Measurements from ENCODE around the gene GLIPR2.
"Not testable (repeated sequence)": the region's sequence is repeated elsewhere in the genome, so short reads cannot be mapped to it uniquely, and the experiment has no call there.

The GLIPR2 gene

DNA sequence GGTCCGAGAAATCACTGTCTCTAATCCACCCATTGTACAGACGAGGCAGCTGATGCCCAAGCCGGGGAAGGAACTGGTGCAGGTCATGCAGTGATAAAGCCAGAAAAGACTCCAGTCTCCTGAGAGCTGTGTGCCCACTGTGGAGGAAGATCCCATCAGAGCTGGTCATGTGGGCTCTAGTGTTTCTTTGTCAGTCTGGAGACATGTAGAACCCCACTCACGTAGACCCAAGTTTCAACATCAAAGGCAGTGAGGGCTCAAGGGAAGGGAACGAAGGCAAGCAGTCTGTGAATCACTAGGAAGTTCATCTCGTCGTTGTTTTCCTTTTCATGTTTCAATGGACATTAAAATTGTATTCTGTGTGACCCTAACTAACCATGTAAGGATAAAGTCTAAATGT, 14.6 kb upstream of the GLIPR2 start:
- in situ Hi-C loops (cut with HindIII; ENCODE audit: low sequenced_read_pairs): no loop called here

DNA sequence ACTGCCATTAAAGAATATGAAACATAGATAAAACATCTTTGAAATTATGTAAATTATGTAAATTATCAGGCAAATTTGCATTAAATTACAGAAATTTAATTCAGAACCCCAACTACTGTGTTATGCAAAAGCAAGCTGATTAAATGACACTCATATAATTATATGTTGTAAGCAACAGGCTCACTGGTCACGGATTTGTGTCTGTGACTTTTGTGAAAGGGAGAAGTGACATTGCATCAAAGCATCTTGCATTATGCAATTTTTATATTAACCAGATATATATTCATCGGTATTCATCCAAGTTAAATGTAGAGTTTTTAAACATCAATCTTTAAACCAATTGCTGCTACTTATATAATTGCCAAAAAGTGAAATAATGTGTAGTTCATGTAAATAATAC, 13.0 kb upstream of the GLIPR2 start:
- in situ Hi-C loops (cut with HindIII; ENCODE audit: low sequenced_read_pairs): no loop called here

DNA sequence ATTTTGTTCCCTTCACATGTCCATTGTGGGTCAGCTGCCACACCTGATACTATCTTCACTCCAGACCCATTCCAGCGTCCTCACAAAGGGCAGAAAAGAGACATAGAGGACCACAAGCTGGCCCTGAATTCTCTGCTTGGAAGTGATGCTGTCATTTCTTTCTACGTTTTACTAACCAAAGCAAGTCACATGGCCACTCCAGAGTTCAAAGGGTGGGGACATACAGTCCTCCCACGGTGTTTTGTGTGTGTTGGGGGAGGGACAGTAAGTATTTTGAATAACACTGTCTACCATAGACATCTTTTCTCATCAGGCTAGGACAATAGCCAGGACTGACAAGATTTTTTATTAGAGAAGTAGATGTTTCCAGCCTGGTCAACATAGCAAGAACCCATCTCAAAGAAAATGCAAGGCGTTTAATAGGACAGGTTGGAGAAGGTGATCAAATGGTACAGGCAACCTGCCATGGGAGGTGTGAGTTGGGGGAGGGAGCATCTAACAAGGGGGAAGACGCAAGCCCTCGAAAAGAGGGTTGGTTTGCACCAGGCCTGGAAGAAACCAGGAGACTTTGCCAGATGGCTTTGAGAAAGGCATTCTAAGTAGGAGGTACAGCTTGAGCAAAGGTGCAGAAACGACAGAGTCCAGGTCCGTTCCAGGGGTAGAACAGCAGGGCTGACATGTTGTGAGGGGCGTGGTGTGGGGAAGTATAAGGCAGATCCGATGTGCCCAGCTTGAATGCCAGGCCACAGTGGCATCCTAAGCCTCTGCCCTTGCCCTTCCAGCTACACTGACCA, 11.3 kb upstream of the GLIPR2 start:
- in situ Hi-C loops (cut with HindIII; ENCODE audit: low sequenced_read_pairs): no loop called here

DNA sequence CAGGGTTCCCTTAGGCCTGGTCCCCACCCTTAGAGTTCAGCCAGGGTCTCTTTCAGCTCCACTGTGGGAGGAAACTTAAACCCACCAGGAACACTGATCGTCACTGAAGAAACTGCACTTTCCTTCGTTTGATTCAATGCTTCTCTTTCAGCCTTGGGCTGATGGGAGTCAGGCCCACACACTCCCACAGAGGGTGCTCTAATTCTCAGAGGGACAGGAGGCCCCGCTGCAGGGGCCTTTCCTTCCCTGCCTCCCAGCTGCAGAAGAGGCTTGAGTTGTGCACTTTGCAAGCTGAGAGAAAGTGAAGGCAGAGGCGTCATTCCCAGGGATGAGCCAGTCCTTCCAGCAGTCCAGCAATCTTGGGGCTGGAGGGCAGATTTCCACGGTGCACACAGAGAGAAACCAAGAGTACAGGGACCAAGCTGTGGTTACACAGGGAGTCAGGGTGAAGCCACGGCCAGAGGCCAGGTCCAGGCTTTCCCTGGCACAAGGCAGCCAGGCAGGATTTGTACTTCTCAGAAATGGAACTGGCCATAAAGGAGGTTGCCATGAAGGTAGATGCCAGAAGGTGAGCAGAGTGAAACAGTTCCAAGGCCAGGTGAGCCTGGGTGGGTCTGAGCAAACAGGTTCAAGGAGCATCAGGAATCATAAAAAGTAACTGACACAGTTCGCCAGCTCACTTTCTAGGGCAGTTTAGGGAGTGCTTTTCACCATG, 10.4 kb upstream of the GLIPR2 start:
- in situ Hi-C loops (cut with HindIII; ENCODE audit: low sequenced_read_pairs): no loop called here

DNA sequence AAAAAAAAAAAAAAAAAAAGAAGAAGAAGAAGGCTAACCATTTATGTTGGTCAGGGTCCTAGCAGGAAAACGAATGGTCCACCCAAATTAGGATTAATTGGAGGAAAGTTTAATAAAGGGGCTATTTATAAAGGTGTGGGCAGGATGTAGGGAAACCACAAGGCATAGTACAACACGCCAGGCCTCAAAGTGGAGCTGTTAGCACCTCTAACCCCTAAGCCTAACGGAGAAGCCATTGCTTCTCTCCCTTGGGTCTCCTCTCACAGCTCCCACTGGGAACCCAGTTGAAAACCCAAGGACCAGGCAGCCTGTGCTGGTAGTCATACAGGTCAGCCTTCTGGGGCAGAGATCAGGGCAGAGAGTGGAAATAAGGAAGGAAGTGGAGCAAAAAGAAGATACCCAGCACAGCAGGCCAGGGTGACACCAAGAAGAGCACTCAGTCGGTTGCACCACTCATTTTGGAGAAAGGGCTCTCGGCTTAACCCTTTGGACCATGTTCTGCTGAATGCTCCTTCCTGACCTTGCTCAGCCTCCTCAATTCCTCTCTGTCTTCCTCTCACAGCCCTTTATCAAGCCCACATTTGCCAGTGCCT, 8.8 kb upstream of the GLIPR2 start:
- in situ Hi-C loops (cut with HindIII; ENCODE audit: low sequenced_read_pairs): no loop called here

DNA sequence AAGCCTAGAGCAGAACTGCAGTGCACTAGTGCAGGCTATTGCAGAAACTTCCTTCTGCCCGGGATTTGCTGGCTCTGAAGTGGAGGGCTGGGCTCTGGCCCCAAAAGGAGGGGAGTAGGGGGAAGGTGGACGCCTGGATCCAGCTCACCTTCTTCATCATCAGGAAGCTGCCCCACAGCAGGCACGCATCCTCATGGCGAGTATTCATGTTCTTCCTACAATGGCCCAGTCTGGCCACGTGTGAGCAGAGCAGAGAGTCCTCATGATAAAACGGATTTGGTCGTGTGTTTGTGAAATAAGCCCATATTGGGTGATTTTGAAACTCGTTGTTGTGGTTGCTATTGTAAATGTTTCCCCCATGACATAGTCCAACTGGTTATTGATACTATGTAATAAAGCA, 8.2 kb upstream of the GLIPR2 start:
- in situ Hi-C loops (cut with HindIII; ENCODE audit: low sequenced_read_pairs): no loop called here

DNA sequence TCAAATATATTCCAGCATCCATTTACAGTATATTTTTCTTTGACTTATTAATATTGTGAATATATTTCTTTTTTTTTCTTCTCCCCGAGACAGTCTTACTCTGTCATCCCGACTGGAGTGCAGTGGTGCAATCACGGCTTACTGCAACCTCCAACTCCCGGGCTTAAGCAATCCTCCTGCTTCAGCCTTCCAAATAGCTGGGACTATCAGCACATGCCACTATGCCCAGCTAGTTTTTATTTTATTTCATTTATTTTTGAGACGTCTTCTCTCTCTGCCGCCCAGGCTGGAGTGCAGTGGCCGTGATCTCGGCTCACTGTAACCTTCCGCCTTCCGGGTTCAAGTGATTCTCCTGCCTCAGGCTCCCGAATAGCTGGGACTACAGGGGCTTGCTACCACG, 7.4 kb upstream of the GLIPR2 start:
- in situ Hi-C loops (cut with HindIII; ENCODE audit: low sequenced_read_pairs): no loop called here

DNA sequence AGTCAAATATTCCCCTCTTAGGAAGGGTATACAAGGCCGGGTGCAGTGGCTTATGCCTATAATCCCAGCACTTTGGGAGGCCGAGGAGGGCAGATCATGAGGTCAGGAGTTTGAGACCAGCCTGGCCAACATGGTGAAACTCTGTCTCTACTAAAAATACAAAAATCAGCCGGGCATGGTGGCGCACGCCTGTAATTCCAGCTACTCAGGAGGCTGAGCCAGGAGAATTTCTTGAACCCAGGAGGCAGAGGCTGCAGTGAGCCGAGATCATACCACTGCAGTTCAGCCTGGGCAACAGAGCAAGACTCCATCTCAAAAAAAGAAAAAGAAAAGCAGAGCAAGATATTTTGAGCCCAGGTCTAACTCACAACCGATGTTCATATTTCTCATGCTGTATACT, 4.9 kb upstream of the GLIPR2 start:
- in situ Hi-C loops (cut with HindIII; ENCODE audit: low sequenced_read_pairs): not testable (repeated sequence)

DNA sequence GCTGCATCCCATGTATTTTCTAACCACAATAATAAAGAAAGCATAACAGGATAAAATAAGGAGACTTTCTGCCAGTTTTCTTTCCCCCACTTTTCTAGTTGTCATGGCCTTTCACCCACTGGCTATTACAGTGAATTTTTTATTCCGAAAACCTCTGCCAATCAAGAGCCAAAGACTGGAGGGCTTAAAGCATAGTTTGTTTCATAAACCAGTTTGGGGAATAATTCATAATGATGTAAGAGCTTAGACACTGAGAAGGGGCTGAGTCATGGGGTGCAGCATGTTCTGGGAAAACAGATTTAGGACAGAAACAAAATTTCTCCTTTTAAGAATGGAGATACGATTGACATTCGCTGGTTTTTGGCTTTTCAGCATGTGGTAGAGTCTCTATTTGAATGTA, 4.4 kb upstream of the GLIPR2 start:
- in situ Hi-C loops (cut with HindIII; ENCODE audit: low sequenced_read_pairs): no loop called here

DNA sequence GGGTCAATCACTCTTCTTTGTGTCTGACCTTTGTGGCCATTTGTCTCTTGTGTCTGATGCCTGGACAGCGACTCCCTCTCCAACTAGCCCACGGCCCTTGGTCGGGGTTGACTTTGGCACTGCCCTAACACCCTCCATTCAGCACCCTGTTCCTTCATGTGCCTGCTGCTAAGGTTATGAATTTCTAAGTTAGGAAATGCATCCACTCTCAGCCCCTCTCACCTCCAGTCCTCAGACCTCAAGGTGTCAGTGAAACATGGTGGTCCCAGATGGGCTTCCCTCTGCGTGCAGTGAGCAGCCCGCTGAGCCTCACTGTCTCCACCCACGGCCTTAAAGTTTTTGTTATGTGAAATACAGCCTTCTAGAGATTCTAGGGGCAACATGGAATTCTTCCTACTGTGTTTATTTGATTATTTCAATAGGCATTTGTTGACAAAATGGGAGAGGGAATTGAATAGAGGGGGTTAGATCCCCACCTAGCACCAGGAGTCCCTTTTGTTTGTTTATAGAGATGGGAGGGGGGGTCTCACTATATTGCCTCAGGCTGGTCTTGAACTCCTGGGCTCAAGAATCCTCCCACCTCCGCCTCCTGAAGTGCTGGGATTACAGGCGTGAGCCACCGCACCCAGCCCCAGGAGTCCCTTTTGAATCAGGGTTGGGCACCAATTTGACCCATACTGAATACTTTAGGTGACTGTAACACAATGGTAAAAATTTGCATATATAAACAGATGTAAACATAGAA, 1.6 kb upstream of the GLIPR2 start:
- in situ Hi-C loops (cut with HindIII; ENCODE audit: low sequenced_read_pairs): no loop called here

DNA sequence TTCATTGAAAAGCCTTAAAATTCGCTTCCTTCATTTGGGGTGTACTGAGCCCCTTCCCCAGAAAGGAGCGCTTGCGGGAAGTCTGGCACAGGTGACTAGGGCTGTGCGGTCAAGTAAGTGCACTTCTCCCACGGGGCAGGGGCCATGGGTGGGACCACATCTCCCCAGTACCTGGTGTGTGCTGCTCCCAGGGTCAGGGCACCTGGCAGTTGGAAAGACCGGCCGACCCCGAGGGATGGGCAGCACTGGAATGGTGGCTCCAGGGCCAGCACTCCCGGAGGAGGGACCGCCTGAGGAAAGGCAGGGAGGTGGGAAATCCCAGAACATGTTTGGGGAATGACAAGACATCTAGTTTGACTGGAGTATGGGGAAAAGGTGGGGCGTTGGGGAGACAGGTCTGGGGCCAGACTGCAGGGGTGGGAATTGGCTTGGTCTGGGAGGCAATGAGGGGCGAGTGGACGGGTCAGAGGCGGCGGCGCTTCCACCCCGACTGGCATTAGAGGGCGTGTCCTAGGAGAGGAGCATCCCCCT, 727 bp upstream of the GLIPR2 start:
- in situ Hi-C loops (cut with HindIII; ENCODE audit: low sequenced_read_pairs): no loop called here

DNA sequence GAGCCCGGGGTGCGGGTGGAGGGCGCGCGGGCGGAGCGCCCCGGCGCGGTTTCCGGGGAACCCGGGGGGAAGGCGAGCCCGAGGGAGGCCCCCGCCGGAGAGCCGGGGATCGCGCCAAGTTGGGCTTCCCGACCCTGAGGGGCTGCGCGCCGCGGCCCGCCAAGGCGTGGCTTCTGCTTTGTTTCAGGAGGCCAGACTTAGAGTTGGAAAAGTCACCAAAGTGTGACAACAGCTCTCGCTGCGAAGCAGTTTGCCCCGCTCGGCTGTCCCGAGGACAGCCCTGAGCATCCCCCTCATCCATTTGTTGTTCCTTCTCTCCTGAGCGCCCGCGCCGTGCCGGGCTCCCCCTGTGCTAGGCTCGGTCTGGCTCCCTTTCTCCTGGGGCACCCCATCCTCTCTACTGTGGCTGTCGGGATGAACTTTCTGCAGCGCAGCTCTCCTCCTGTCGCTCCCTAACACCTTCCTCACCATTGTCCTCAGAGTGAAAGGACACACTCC, 410 bp downstream of the GLIPR2 start:
- in situ Hi-C loops (cut with HindIII; ENCODE audit: low sequenced_read_pairs): no loop called here

DNA sequence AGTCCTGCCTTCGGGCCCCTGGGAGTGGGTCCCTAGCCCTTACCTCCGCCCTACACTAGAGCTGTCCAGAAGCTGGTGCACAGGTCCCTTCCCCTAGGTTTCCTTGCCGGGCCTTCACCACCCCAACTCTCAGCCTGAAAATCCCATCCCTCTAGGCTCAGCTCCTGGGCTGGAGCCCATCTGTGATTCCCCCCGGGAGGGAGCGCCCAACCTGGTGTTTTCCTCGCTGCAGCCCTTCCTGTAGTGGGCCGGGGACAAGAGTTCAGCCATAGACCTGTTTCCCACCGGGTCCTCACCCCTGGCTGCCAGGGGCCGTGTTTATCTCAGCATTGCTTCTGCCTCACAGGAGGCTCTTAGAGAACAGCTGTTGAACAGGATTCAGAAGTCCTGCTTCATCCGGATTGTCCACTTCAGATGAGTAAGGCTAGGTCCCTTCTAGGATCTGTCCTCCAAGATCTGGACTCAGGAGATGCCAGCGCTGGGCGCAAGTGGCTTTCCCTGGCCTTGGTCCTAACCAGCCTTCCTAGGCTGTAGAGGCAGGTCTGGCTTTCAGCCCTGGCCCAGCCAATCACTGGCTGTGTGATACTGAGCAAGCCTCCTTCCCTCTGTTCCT, 965 bp downstream of the GLIPR2 start:
- in situ Hi-C loops (cut with HindIII; ENCODE audit: low sequenced_read_pairs): no loop called here

DNA sequence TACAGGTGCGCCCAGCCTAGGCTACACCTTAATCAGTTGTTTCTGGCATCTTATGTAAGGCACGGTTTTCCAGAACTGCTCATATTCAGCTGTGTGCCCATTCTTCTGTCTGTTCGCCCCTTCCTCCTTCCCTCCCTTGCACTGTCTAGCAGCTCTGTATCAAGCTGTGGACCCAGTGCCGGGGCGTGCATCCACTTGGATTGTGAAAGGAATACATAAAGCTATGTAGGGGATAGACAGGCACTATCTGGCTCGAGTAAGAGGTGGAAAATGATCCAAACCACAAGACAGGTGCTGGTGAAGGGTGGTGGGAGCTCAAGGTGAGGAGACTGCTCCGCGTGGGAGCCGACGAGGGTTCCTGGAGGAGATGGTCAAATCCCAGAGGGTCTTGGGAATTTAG, 2.0 kb downstream of the GLIPR2 start:
- in situ Hi-C loops (cut with HindIII; ENCODE audit: low sequenced_read_pairs): no loop called here

DNA sequence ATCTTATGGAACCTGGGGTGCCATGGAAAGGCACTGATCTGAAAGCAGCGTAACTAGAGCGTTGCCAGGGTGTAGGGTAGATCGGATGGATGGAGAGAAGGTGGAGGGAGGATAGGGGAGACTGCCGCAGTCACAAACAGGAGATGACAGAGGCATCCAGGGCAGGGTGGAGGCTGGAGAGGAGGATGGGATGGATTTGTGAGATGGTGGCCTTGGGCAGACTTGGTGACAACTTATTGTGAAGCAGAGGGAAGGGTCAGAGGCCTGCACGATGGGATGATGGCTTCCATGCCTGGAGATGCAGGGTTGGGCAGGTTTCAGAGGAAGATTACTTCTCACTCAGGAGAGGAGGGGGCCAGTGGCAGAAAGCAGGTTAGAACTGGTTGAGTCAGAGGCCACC, 2.4 kb downstream of the GLIPR2 start:
- in situ Hi-C loops (cut with HindIII; ENCODE audit: low sequenced_read_pairs): no loop called here

DNA sequence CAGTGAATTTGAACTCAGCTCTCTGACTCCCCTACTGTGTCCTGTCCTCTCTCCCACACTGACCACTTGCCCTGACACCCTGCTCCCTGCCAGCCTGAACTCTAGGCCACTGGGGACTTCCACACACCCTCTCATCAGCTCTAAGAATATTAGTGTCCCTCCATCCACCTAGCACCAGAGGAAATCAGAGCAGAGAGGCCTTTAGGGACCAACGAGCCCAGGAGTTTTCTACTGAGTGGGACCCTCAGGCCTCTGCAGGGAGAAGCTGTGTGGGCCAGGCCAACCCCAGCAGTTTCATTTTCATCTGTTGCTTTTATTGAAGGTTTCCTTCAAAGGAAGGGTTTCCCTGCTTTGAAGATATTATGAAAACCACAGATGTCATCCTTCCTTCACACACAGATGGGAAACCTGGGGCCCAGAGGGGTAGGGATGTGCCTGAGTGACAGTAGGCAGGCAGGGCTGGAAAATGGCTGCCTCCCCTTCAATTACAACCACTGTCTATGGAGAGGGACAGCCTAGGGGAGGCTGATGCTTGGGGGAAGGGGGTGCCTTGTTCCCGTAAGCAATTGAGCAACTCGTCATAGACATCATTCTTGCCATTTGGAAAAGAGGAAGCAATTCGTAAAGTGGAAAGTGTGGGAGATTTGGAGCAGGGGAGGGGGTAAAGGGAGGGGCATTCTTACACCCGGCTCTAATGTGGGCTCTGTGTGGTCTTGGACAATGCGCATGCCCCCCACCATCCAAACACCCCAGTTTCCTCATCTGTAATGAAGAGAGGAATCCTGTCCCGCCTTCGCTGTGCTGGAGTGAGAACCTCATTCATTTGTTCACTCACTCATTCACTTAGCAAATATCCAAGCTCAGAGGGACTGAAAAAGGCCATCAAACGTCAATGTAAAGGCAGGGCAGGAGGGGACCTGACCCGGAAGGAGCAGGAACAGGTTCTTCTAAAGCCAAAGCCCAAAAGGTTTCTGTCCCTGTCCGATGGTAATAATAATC, 3.9 kb downstream of the GLIPR2 start:
- in situ Hi-C loops (cut with HindIII; ENCODE audit: low sequenced_read_pairs): no loop called here

DNA sequence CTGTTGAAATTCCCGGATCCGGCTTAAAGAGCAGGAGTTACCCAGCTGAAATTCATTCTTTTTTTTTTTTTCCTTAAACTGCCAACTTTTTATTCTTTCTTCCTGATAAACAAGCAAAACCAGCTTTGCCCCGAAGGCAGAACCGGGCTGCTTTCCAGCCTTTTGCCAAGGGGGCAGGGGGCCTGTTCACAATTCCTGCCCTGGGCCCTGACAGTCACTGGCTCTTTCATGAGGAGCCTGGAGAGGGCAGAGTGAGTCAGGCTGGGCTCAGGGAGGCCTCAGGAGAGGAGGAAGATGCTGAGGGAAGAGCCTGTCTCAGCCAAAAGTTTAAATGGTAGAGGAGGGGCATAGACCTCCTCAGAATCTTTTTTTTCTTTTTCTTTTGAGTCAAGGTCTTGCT, 4.8 kb downstream of the GLIPR2 start:
- in situ Hi-C loops (cut with HindIII; ENCODE audit: low sequenced_read_pairs): no loop called here

DNA sequence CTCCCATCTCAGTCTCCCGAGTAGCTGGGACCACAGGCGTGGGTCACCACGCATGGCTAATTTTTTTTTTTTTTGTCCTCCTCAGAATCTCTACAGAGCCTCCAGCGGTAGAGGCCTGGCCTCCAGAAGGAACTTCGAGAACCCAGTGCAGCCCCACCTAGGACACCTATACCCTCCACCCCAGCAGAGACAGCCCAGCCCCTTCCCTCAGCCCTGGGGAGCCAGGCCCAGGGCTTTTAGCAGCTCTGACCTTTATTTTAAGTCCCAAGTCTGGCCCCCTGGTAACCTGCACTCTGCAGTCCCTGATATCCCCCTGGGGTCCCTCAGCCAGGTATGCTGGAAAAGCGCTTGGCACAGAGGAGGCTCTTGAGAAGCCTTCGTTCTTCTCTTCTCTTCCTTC, 5.2 kb downstream of the GLIPR2 start:
- in situ Hi-C loops (cut with HindIII; ENCODE audit: low sequenced_read_pairs): no loop called here

DNA sequence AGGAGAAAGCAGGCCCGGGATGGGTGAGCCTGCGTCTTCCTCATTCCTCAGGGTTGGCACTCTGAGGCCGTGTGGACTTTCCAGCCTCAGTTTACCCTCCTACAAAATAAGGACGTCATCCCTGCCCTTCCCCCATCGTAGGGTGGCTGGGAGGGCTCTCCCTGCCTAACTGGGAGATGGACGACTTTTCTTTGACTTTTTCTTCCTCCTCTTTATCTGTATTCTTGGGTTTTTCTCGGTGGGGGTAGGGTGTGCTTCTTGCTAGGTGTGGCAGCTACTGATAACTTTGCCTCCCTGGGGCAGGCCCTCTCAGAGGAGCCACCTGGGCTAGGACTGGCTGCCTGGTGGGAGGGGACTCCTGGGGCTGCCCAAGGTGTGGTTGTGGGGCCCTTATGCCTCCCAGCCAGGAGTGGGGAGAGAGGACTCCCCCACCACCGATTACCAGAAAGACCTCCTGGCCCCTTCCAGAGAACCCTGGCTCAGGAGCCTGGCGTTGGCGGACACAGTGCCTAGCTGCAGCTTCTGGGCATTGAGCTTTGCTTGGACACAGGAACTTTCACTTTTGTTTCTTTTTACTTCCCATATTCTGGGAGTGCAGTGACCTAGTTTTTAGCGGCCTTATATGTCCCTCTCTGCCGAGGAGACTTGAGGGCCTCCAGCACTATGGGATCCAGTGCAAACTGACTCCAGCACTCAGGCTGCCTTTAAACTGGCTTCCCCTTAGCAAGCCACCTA, 6.1 kb downstream of the GLIPR2 start:
- in situ Hi-C loops (cut with HindIII; ENCODE audit: low sequenced_read_pairs): no loop called here
